ENCODE measurements around the gene PPP1R18.

PPP1R18 gene

GRCh38 chr6:30689985-30690384, 3.5 kb upstream of the PPP1R18 start:
- TF ChIP-seq CTCF (IDR thresholded peaks at IDR 0.05; ENCODE audit: low read depth, low read length) = no peak
- no peak for DNase-seq
- Histone ChIP-seq H3K9me3 (ENCODE audit: severe bottlenecking) (no peaks in the 10 kb centered on the region), H3K36me3 (peaks cover 28% of the 10 kb centered on the region), H3K4me3 (ENCODE audit: low read depth, low read length) (peak overlapping the region; percentile 91), H3K27me3 (ENCODE audit: insufficient read depth, low read depth, severe bottlenecking) (no peaks in the 10 kb centered on the region), H3K27ac (peak overlapping the region; percentile 91)

- DNase-seq = no peak
- TF ChIP-seq CTCF (IDR thresholded peaks at IDR 0.05; ENCODE audit: low read depth, low read length) = no peak
- Histone ChIP-seq H3K27me3 (ENCODE audit: insufficient read depth, low read depth, severe bottlenecking) (no peaks in the 10 kb centered on the region), H3K4me3 (ENCODE audit: low read depth, low read length) (peak overlapping the region; percentile 91; the same call in 1 of the 2 replicates), H3K9me3 (ENCODE audit: severe bottlenecking) (no peaks in the 10 kb centered on the region), H3K27ac (peak overlapping the region; percentile 98), H3K36me3 (peaks cover 32% of the 10 kb centered on the region)
Measured at GRCh38 chr6:30689022-30689865, 2.8 kb upstream of the PPP1R18 start.

- Histone ChIP-seq H3K27ac (peak overlapping the region; percentile 98), H3K9me3 (ENCODE audit: severe bottlenecking) (no peaks in the 10 kb centered on the region), H3K4me3 (ENCODE audit: low read depth, low read length) (no peak overlapping the region; the same call in 1 of the 2 replicates), H3K27me3 (ENCODE audit: insufficient read depth, low read depth, severe bottlenecking) (no peaks in the 10 kb centered on the region), H3K36me3 (peaks cover 36% of the 10 kb centered on the region)
- no peak for DNase-seq
- no peak for TF ChIP-seq CTCF (IDR thresholded peaks at IDR 0.05; ENCODE audit: low read depth, low read length)
Measured at GRCh38 chr6:30688569-30688968, 2.1 kb upstream of the PPP1R18 start.

GRCh38 chr6:30687659-30688431, 1.4 kb upstream of the PPP1R18 start:
- peak; percentile 45 for DNase-seq
- peak; percentile 22; the same call in 1 of the 2 replicates for TF ChIP-seq CTCF (IDR thresholded peaks at IDR 0.05; ENCODE audit: low read depth, low read length)

GRCh38 chr6:30686908-30687658, 638 bp upstream of the PPP1R18 start:
- DNase-seq = peak; percentile 100
- peak overlapping the region; percentile 98 for H3K27ac ChIP-seq
- TF ChIP-seq CTCF (IDR thresholded peaks at IDR 0.05; ENCODE audit: low read depth, low read length) = no peak
- H3K27me3 ChIP-seq (ENCODE audit: insufficient read depth, low read depth, severe bottlenecking) = no peaks in the 10 kb centered on the region
- peak overlapping the region; percentile 77 for H3K4me3 ChIP-seq (ENCODE audit: low read depth, low read length)
- peaks cover 48% of the 10 kb centered on the region for H3K36me3 ChIP-seq
- H3K9me3 ChIP-seq (ENCODE audit: severe bottlenecking) = no peaks in the 10 kb centered on the region

More at GRCh38 chr6:30687659-30688431, 1.4 kb upstream of the PPP1R18 start:
- H3K27ac ChIP-seq = peak overlapping the region; percentile 98
- H3K9me3 ChIP-seq (ENCODE audit: severe bottlenecking) = no peaks in the 10 kb centered on the region
- peak overlapping the region; percentile 77 for H3K4me3 ChIP-seq (ENCODE audit: low read depth, low read length)
- H3K27me3 ChIP-seq (ENCODE audit: insufficient read depth, low read depth, severe bottlenecking) = no peaks in the 10 kb centered on the region
- H3K36me3 ChIP-seq = peaks cover 43% of the 10 kb centered on the region

Measured in WERI-Rb-1 (cell line).